HEK293 (cell line): ENCODE results near the gene RBCK1.

ENCODE experiments used
- HIC1 ChIP-seq: fragments of 450-650 bp; formaldehyde crosslinking; IDR thresholded peaks from 2 replicates; pipeline ENCODE4 v1.5.1; 2016; ENCODE audit warnings: missing biosample characterization, missing genetic modification characterization
- PATZ1 ChIP-seq: fragments of 450-650 bp; formaldehyde crosslinking; IDR thresholded peaks from 2 replicates; pipeline ENCODE4 v1.5.1; 2016; ENCODE audit warnings: missing biosample characterization, missing genetic modification characterization
- YY1 ChIP-seq: fragments of 450-650 bp; formaldehyde crosslinking; IDR thresholded peaks from 2 replicates; pipeline ENCODE4 v1.5.1; 2018; ENCODE audit warnings: missing biosample characterization, missing genetic modification characterization
- ZBTB17 ChIP-seq: fragments of 450-650 bp; formaldehyde crosslinking; IDR thresholded peaks from 2 replicates; pipeline ENCODE4 v1.5.1; 2016; ENCODE audit warnings: missing biosample characterization, missing genetic modification characterization
- ZBTB21 ChIP-seq: fragments of 450-650 bp; formaldehyde crosslinking; IDR thresholded peaks from 2 replicates; pipeline ENCODE4 v1.5.1; 2017; ENCODE audit warnings: missing biosample characterization, missing genetic modification characterization
- ZNF19 ChIP-seq: fragments of 450-650 bp; formaldehyde crosslinking; IDR thresholded peaks from 2 replicates; pipeline ENCODE4; 2016; ENCODE audit warnings: missing biosample characterization, missing genetic modification characterization, low read depth
- ZNF24 ChIP-seq: fragments of 450-650 bp; formaldehyde crosslinking; IDR thresholded peaks from 2 replicates; pipeline ENCODE4 v1.5.1; 2016; ENCODE audit warnings: missing biosample characterization, missing genetic modification characterization
- ZNF629 ChIP-seq: fragments of 450-650 bp; formaldehyde crosslinking; IDR thresholded peaks from 2 replicates; pipeline ENCODE4 v1.5.1; 2017; ENCODE audit warnings: missing biosample characterization, missing genetic modification characterization

DNA sequence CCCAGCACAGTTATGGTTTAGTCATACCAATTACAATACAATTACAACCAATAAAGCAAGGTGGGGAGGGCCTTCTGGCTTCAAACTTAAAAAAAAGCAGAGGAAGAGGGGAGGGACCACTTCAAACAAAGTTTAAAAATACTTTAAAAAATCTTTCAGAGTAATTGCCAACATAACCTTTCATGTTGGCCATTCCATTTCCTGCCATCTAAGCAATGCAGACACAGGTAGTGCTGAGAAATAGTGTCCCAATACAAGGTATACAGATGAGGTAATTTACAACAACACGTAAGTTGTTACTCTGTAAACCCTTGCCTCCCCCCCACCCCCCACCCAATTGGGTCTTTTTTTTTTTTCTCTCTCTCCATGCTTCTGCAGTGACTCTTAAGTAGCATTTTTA lies 73.1 kb downstream of the RBCK1 start:
- TF ChIP-seq HIC1 (no peak), PATZ1 (no peak), ZNF629 (tag by site-specific recombination) (no peak), YY1 (tag by site-specific recombination) (no peak), ZBTB21 (tag by site-specific recombination) (no peak), ZBTB17 (tag by site-specific recombination) (no peak), ZNF19 (tag by site-specific recombination) (no peak), ZNF24 (tag by site-specific recombination) (no peak)
